ENCODE data around the gene PRKACG. TPM values are rescaled to one million over a fixed set of nuclear protein-coding genes. Genes with fewer than 3 reads are reported as not detected.
"Not testable (repeated sequence)": the region's sequence is repeated elsewhere in the genome, so short reads cannot be mapped to it uniquely, and the experiment has no call there.

Gene PRKACG
- total RNA-seq, 1 donor from 2014 or later: not detected

GRCh38 chr9:69023650-69024049, 9.7 kb upstream of the PRKACG start:
- DNase-seq: no peak

- DNase-seq: no peak
Observed at GRCh38 chr9:69020301-69021145, 6.6 kb upstream of the PRKACG start.

GRCh38 chr9:69019808-69020207, 5.9 kb upstream of the PRKACG start:
- no peak for DNase-seq

DNA sequence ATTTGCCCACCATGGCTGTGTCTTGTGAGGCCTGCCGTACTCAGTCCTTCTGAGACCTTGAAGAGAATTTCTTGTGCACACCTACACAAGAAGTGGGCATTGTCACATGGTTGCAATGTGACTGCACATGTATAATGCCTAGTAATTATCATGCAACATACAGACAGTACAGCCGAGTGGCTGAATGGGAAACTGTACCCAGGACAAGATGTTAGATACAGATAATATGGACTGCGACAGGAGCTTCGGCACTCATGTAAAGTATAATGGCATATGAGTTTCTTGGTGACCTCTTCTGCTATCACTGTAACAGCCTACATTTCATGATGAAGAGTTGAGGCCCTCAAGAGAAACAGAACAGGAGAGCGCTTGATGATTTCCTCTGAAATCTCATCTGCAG, 4.8 kb upstream of the PRKACG start:
- no peak for DNase-seq

GRCh38 chr9:69016191-69017096, 2.5 kb upstream of the PRKACG start:
- no peak for DNase-seq

GRCh38 chr9:69013382-69013727, 558 bp downstream of the PRKACG start:
- DNase-seq: no peak

- DNase-seq: no peak
Observed at GRCh38 chr9:69012696-69013381, 1.1 kb downstream of the PRKACG start.

GRCh38 chr9:69009708-69010107, 4.2 kb downstream of the PRKACG start:
- DNase-seq: no peak

DNA sequence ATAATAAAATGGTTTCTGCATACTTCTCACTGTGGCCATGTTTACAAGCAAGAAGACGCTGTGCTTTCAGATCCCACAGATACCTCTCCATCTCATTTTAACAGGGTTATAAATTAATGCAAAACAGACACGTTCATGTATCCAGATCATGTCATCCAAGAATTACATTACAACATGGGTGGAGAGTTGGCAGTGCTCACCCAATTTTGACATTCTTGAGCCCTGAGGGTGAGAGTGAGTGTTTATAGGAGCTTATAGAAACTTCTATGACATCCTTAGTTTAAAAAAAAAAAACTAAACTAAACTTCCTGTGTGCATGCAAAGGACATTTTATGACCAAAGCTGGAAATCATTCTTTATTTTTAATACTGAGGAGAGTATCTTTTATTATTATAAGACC, 9.1 kb downstream of the PRKACG start:
- peak; percentile 37 for DNase-seq

DNA sequence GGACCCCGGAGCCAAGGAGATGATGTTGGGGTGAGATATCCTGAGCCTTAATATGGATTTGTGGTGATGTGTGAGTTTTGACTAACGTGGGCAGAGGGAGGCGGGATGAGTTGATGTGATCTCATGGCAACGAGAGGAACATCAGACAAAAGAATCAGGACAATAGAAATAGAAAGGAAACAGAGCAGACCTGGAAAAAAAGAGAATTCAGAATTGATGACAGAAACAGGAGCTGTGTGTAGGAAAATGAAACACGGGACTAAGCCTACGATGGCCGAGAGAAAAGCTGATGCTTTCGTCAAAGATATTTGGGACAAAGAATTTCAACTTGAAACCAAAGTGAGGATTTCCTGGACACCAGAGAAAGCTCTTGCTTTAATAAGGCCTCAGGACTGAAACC, 10.9 kb downstream of the PRKACG start:
- no peak for DNase-seq

DNA sequence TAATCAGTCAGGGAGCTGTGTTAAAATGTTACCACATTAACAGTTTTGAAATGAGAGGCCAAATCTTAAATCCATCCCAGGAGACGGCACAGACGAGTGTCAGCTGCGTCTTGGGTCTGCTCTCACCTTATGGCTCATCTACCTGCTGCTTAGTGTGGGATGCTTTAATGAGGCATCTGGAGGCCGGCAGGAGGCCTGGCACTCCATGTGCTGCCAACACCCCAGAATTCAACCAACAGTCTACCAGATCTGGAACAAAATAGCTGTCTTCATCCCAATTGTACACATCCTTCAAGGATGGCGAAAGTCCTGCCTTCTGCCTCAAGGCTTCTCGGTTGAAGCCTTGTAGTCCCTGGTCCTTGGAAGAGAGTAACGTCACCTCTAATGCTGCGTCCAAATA, 12.0 kb downstream of the PRKACG start:
- DNase-seq: no peak

- peak; percentile 85 for DNase-seq
Observed at GRCh38 chr9:68999393-69000105, 14.4 kb downstream of the PRKACG start.

GRCh38 chr9:68998812-68999211, 15.1 kb downstream of the PRKACG start:
- no peak for DNase-seq

GRCh38 chr9:68998385-68998784, 15.5 kb downstream of the PRKACG start:
- DNase-seq: no peak

- no peak for DNase-seq
Observed at GRCh38 chr9:68997666-68998065, 16.2 kb downstream of the PRKACG start.

GRCh38 chr9:68996462-68996861, 17.5 kb downstream of the PRKACG start:
- DNase-seq: no peak

DNA sequence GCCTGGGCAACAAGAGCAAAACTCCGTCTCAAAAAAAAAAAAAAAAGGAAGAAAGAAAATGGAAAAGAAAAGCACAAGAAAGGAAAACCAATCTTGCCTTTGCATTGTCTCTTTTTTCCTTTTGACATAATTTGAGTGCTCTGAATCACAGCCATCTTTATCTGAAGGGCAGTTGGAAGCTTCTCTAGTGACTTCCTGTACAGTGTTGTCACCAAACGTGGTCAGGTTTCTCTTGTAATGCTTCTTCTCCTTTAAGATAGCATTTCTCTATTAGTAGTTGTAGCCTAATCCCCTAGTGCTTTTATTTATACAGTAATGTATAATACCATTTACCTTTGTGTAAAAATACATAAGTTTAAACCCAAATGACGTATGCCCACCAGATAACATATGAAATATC, 18.1 kb downstream of the PRKACG start:
- DNase-seq: no peak

DNA sequence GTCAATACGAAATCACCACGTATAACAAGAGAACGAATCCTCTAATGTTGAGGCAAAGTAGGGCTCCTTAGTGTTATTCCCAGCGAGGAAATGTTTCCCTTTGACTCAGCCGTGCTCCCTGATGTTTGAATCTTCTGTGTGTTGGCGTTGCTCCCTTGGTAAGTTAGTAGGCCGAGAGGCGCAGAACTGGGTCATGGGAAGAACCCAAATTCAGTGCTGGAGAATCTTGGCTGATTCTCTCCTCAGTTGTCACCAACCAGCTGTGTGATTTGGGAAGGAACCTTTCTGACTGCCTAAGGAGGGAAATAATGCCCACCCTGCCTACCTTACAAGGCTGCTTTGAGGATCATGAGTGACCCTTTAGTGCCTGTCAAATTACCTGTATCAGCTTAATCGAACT, 22.5 kb downstream of the PRKACG start:
- no peak for DNase-seq

DNA sequence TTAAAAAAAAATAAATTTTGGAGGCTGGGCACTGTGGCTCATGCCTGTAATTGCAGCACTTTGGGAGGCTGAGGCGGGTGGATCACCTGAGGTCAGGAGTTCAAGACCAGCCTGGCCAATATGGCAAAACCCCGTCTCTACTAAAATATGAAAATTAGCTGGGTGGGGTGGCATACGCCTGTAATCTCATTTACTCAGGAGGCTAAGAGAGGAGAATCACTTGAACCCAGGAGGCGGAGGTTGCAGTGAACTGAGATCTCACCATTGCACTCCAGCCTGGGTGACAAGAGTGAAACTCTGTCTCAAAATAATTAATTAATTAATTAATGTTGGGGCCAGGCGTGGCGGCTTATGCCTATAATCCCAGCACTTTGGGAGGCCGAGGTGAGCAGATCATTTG, 27.0 kb downstream of the PRKACG start:
- DNase-seq: not testable (repeated sequence)

- DNase-seq: no peak
Observed at GRCh38 chr9:68983522-68984424, 30.1 kb downstream of the PRKACG start.

DNA sequence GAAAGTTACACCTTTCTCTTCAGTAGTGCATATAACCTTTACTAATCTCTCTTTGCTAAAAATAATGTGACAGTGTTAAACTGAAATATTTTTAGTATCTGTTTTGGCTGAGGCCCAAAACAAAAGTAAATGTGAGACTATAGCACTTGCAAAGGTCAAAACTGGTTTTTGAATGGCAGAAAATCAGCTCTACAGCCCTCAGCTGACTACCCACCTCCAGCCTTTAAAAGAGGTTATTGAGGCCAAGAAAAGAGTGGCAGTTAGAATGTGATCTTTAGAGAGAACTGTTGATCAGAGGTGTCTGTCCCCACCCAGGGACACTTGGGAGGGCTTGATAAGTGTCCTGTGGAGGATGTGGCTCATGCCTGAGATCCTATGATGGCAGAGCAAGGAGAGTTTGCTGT, 30.9 kb downstream of the PRKACG start:
- no peak for DNase-seq
